ENCODE data around the gene CERK.

GRCh38 chr22:46674906-46675305 is 63.1 kb downstream of the CERK start:
- TF ChIP-seq, protein P1, sequence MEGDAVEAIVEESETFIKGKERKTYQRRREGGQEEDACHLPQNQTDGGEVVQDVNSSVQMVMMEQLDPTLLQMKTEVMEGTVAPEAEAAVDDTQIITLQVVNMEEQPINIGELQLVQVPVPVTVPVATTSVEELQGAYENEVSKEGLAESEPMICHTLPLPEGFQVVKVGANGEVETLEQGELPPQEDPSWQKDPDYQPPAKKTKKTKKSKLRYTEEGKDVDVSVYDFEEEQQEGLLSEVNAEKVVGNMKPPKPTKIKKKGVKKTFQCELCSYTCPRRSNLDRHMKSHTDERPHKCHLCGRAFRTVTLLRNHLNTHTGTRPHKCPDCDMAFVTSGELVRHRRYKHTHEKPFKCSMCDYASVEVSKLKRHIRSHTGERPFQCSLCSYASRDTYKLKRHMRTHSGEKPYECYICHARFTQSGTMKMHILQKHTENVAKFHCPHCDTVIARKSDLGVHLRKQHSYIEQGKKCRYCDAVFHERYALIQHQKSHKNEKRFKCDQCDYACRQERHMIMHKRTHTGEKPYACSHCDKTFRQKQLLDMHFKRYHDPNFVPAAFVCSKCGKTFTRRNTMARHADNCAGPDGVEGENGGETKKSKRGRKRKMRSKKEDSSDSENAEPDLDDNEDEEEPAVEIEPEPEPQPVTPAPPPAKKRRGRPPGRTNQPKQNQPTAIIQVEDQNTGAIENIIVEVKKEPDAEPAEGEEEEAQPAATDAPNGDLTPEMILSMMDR (conservative IDR thresholded peaks at IDR 0.05): no peak
- TF ChIP-seq EZH2 (IDR thresholded peaks at IDR 0.05; ENCODE audit: low read depth): no peak

Data from PC-9 (cell line).